B cell (primary cell): ENCODE data around the gene APEX1.

Source experiments
- EZH2 ChIP-seq: IDR thresholded peaks from 2 replicates; pipeline ENCODE4 v1.6.1; 2012; ENCODE audit warnings: borderline replicate concordance, low read depth, mild to moderate bottlenecking, moderate library complexity, low read length; ENCODE audit not compliant: insufficient read depth, poor library complexity, severe bottlenecking
- TF ChIP-seq, protein P1 (sequence below): fragments of 200-600 bp; IDR thresholded peaks from one replicate; pipeline ENCODE4 v1.8.0; 2022; ENCODE audit warnings: antibody characterized with exemption, mild to moderate bottlenecking

DNA sequence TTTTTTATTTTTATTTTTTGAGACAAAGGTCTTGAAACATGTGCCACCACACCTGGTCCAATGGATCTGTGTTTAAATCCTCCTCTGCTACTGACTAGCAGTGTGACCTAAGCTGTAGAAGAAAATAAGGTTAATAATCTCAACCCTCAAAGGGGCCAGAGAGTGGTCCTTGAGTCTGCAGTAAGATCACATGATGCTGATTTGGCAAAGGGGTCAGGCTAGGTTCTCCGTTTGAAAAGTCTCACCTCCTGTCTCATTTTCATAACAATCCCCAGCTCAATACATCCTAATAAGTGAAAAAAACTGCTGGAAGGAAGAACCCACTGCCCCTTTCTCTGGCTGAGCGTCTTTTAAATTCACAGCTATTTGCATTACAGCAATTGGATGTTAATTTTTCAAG, 33.8 kb upstream of the APEX1 start:
- TF ChIP-seq, protein P1, sequence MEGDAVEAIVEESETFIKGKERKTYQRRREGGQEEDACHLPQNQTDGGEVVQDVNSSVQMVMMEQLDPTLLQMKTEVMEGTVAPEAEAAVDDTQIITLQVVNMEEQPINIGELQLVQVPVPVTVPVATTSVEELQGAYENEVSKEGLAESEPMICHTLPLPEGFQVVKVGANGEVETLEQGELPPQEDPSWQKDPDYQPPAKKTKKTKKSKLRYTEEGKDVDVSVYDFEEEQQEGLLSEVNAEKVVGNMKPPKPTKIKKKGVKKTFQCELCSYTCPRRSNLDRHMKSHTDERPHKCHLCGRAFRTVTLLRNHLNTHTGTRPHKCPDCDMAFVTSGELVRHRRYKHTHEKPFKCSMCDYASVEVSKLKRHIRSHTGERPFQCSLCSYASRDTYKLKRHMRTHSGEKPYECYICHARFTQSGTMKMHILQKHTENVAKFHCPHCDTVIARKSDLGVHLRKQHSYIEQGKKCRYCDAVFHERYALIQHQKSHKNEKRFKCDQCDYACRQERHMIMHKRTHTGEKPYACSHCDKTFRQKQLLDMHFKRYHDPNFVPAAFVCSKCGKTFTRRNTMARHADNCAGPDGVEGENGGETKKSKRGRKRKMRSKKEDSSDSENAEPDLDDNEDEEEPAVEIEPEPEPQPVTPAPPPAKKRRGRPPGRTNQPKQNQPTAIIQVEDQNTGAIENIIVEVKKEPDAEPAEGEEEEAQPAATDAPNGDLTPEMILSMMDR, result no peak
- no peak for TF ChIP-seq EZH2
